22Rv1 (cell line): ENCODE measurements around the gene ARHGAP26.

Experiments
- H3K27ac ChIP-seq: fragments of 450-650 bp; 2 replicates; pipeline ENCODE4 v1.5.1; 2017
- CTCF ChIP-seq: fragments of 450-650 bp; IDR thresholded peaks from 2 replicates; pipeline ENCODE4 v1.5.1; 2017; ENCODE audit warnings: mild to moderate bottlenecking
- ZFX ChIP-seq: fragments of 450-650 bp; IDR thresholded peaks from 2 replicates; pipeline ENCODE4 v1.6.1; 2017; ENCODE audit warnings: antibody characterized with exemption, borderline replicate concordance

Gene ARHGAP26

GRCh38 chr5:142839711-142840346 lies 69.7 kb downstream of the ARHGAP26 start:
- no peak overlapping the region for H3K27ac ChIP-seq
- TF ChIP-seq CTCF (no peak), ZFX (no peak)

- TF ChIP-seq CTCF (no peak), ZFX (no peak)
- no peak overlapping the region for H3K27ac ChIP-seq
Measured at GRCh38 chr5:142840575-142840974, 70.4 kb downstream of the ARHGAP26 start.

GRCh38 chr5:142841511-142842265 lies 71.5 kb downstream of the ARHGAP26 start:
- TF ChIP-seq CTCF (no peak), ZFX (no peak)
- no peak overlapping the region for H3K27ac ChIP-seq

- TF ChIP-seq CTCF (no peak), ZFX (no peak)
- no peak overlapping the region for H3K27ac ChIP-seq
Measured at GRCh38 chr5:142842994-142843905, 73.1 kb downstream of the ARHGAP26 start.

GRCh38 chr5:142844866-142845265 lies 74.7 kb downstream of the ARHGAP26 start:
- TF ChIP-seq CTCF, result no peak
- TF ChIP-seq ZFX, result no peak
- H3K27ac ChIP-seq, result no peak overlapping the region

- H3K27ac ChIP-seq, result no peak overlapping the region
- TF ChIP-seq CTCF (no peak), ZFX (no peak)
Measured at GRCh38 chr5:142845402-142845921, 75.3 kb downstream of the ARHGAP26 start.
